PC-3 (cell line): Measurements from ENCODE around the gene FLAD1. TPM values are rescaled to one million over a fixed set of nuclear protein-coding genes. Genes with fewer than 3 reads are reported as not detected.
A peak's percentile ranks its signal among the peaks of the same experiment; 100 is the strongest.

Experiments used
- ATAC-seq: fragments of 200-7000 bp; cut with Tn5 transposase; 2 replicates; pipeline ENCODE4 v1.9.1; 2020; ENCODE audit warnings: mild to moderate bottlenecking, moderate library complexity
- BruUV-seq: library from RNA; stranded (reverse); fragments of 400-500 nt; replicated peaks from 2 replicates; lab custom pipeline; 2021; lab: Mats Ljungman, UMichigan
- CTCF ChIA-PET: fragments of 300-600 bp; sonication (Branson Sonifier 250); formaldehyde crosslinking; loops from one replicate; lab custom pipeline; 2022; ENCODE audit warnings: antibody characterized with exemption; lab: Charles Lee
- POLR2A ChIA-PET: fragments of 300-600 bp; sonication (Branson Sonifier 250); formaldehyde crosslinking; loops from one replicate; lab custom pipeline; 2022; ENCODE audit warnings: antibody characterized with exemption; ENCODE audit not compliant: unreplicated experiment; lab: Charles Lee
- DNase-seq: peaks from one replicate; pipeline ENCODE4 v3.0.0-alpha.2; 2015
- H2AFZ ChIP-seq: fragments of 300-600 bp; sonication (generic); 2 replicates; pipeline ENCODE4 v1.6.0; 2016; ENCODE audit warnings: antibody characterized with exemption, low read length
- H3F3A ChIP-seq: fragments of 300-600 bp; sonication (generic); one replicate; pipeline ENCODE4 v1.6.0; 2017; ENCODE audit warnings: antibody characterized with exemption, low read length, control low read depth, mild to moderate bottlenecking; ENCODE audit not compliant: unreplicated experiment
- H3K27ac ChIP-seq: fragments of 300-600 bp; sonication (generic); 2 replicates; pipeline ENCODE4 v1.5.1; 2016; ENCODE audit warnings: mild to moderate bottlenecking, low read length
- H3K27me3 ChIP-seq: fragments of 300-600 bp; sonication (generic); 2 replicates; pipeline ENCODE4 v1.6.1; 2016; ENCODE audit warnings: low read length, mixed read lengths
- H3K36me3 ChIP-seq: fragments of 300-600 bp; sonication (generic); 2 replicates; pipeline ENCODE4 v1.6.1; 2016; ENCODE audit warnings: low read depth, mixed run types, low read length, mixed read lengths
- H3K4me1 ChIP-seq: fragments of 300-600 bp; sonication (generic); 2 replicates; pipeline ENCODE4 v1.5.1; 2016; ENCODE audit warnings: low read length; ENCODE audit not compliant: insufficient read depth
- H3K4me2 ChIP-seq: fragments of 300-600 bp; sonication (generic); 2 replicates; pipeline ENCODE4 v1.6.0; 2016; ENCODE audit warnings: low read length
- H3K4me3 ChIP-seq: fragments of 300-600 bp; sonication (generic); 2 replicates; pipeline ENCODE4 v1.5.1; 2016; ENCODE audit warnings: mild to moderate bottlenecking, low read length, mixed read lengths
- H3K79me2 ChIP-seq: fragments of 300-600 bp; sonication (generic); 2 replicates; pipeline ENCODE4 v1.6.1; 2017; ENCODE audit warnings: low read length, mixed read lengths
- H3K9ac ChIP-seq: fragments of 300-600 bp; sonication (generic); 2 replicates; pipeline ENCODE4 v1.6.0; 2016; ENCODE audit warnings: mild to moderate bottlenecking, low read length
- H3K9me2 ChIP-seq: fragments of 300-600 bp; sonication (generic); replicated peaks from 2 replicates; pipeline ENCODE4 v1.6.1; 2016; ENCODE audit warnings: mixed run types, low read length, mixed read lengths
- H3K9me3 ChIP-seq: fragments of 300-600 bp; sonication (generic); 2 replicates; pipeline ENCODE4 v1.6.1; 2016; ENCODE audit warnings: low read length, mixed read lengths
- H4K20me1 ChIP-seq: fragments of 300-600 bp; sonication (generic); 2 replicates; pipeline ENCODE4 v1.6.1; 2016; ENCODE audit warnings: low read length, mixed read lengths
- EZH2phosphoT487 ChIP-seq: fragments of 300-600 bp; sonication (generic); IDR thresholded peaks from 2 replicates; pipeline ENCODE4 v1.6.1; 2018; ENCODE audit warnings: mild to moderate bottlenecking, antibody characterized with exemption, low read length, borderline replicate concordance
- intact Hi-C: fragments of 100-400 bp; cut with micrococcal nuclease; formaldehyde crosslinking; loops from 2 replicates; pipeline ENCODE4 v1.9.0; 2023
- total RNA-seq: library from RNA; depleted of rRNA; stranded (reverse); fragments of >200 nt; gene quantifications from 2 replicates; pipeline ENCODE4 v1.2.3, GENCODE V29; 2014
- TF ChIP-seq, protein P1 (sequence below): fragments of 300-600 bp; sonication (generic); conservative IDR thresholded peaks from 2 replicates; pipeline ENCODE4 v1.5.1; 2017; ENCODE audit warnings: antibody characterized with exemption, low read depth, mild to moderate bottlenecking, low read length

FLAD1 gene
- total RNA-seq, 1 experiment from 2014 or later, result 84.0 TPM

DNA sequence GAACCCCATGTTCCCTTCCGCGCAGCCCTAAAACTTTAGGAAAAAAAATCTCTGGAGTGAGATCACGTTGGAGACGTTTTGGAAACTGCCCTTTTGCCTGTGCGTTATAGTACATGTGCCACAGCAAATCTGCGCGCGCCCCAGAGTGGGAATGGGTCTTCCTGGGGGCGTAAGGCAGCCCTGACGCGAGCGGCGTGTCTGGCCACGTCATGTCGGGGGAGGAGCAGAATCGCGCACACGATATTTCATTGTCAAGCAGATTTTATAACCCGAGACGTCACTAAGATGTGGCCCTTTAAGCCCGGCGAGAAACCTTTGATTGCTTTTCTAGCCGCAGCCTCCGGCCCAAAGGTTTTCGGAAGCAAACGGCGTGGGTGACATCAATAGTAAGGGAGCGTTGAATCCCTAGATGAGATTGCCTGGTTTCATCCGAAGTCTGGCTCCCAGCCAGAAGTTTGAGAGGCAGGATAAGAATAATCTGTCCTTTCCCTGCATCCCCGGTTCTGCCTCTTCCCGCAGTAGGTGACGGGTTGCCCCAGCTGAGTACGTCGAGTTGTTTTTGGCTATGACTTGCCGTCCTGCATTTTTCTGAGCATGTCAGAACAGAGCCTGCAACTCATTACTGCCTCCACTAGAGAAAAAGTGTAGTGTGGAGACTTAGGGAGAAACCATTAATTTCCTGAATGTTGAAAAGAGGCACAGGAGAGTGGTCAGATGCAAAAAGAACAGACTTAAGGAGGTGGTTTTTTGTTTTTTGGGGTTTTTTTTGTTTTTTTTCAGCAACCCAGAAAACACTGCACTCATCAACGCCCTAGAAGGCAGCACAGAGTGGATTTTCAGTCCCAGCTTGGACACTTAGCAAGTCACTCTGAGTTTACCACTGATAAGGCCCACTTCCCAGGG lies 45.8 kb upstream of the FLAD1 start:
- Histone ChIP-seq H3K4me1 (peaks cover 39% of the 10 kb centered on the region), H3K4me2 (peak overlapping the region; percentile 83), H3K79me2 (peaks cover 15% of the 10 kb centered on the region), H4K20me1 (no peaks in the 10 kb centered on the region), H3K27ac (peak overlapping the region; percentile 93), H3K36me3 (no peaks in the 10 kb centered on the region), H3K4me3 (peak overlapping the region; percentile 67), H2AFZ (peak overlapping the region; percentile 85), H3F3A (peaks cover 7% of the 10 kb centered on the region), H3K9me3 (no peaks in the 10 kb centered on the region), H3K9me2 (no peaks in the 10 kb centered on the region), H3K9ac (peak overlapping the region; percentile 91), H3K27me3 (no peaks in the 10 kb centered on the region)
- BruUV-seq, result TSS peak; percentile 97
- intact Hi-C loops, result loop anchor here (1.0 to 5.0 kb wide), 5 partner anchors 31 to 379 kb away; partner anchors contain the start of genes ADAR, CKS1B and UBE2Q1
- ChIA-PET CTCF (interaction anchor here (1.0 kb wide), 1 partner anchor 80 kb away, joined by 3 read pairs; no protein-coding TSS in a partner anchor), POLR2A (interaction anchor here (0.5 to 0.6 kb wide), 2 partner anchors 34 to 62 kb away, joined by 4 to 9 read pairs; no protein-coding TSS in a partner anchor)
- ATAC-seq, result peak; percentile 68
- TF ChIP-seq, protein P1, sequence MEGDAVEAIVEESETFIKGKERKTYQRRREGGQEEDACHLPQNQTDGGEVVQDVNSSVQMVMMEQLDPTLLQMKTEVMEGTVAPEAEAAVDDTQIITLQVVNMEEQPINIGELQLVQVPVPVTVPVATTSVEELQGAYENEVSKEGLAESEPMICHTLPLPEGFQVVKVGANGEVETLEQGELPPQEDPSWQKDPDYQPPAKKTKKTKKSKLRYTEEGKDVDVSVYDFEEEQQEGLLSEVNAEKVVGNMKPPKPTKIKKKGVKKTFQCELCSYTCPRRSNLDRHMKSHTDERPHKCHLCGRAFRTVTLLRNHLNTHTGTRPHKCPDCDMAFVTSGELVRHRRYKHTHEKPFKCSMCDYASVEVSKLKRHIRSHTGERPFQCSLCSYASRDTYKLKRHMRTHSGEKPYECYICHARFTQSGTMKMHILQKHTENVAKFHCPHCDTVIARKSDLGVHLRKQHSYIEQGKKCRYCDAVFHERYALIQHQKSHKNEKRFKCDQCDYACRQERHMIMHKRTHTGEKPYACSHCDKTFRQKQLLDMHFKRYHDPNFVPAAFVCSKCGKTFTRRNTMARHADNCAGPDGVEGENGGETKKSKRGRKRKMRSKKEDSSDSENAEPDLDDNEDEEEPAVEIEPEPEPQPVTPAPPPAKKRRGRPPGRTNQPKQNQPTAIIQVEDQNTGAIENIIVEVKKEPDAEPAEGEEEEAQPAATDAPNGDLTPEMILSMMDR, result peak; percentile 48; the same call in 1 of the 2 replicates
- no peak for TF ChIP-seq EZH2phosphoT487
- DNase-seq, result peak; percentile 96

DNA sequence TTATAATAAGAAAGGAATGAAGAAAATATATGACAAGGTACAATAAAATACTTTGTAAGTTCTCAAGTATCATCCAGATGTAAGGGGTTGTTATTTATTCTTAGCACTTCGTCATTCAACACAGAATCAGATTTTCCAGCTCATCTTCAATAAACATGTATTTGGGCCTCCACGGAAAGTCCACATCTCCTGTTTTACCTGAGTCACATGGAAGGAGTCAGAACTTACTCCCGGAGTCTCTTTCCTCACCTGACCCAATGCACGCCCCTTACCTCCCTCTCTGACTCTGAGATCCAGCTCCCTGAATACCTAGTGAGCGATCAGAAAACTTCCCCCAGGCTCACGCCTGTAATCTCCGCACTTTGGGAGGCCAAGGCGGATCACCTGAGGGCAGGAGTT lies 45.2 kb upstream of the FLAD1 start:
- peak overlapping the region; percentile 91 for H3K9ac ChIP-seq
- POLR2A ChIA-PET, result interaction anchor here (0.5 kb wide), 1 partner anchor 34 kb away, joined by 4 read pairs; no protein-coding TSS in a partner anchor

More for the DNA sequence above, 45.2 kb upstream of the FLAD1 start:
- H3K79me2 ChIP-seq, result peaks cover 15% of the 10 kb centered on the region
- DNase-seq, result peak; percentile 53
- no peaks in the 10 kb centered on the region for H4K20me1 ChIP-seq
- ATAC-seq, result no peak
- H3K4me2 ChIP-seq, result peak overlapping the region; percentile 83
- H2AFZ ChIP-seq, result peak overlapping the region; percentile 85
- H3K27ac ChIP-seq, result peak overlapping the region; percentile 93
- CTCF ChIA-PET, result no interaction called here
- H3K27me3 ChIP-seq, result no peaks in the 10 kb centered on the region
- TF ChIP-seq, protein P1, result no peak
- TF ChIP-seq EZH2phosphoT487, result no peak
- peaks cover 4% of the 10 kb centered on the region for H3F3A ChIP-seq
- intact Hi-C loops, result loop anchor here (1.0 to 5.0 kb wide), 5 partner anchors 31 to 379 kb away; partner anchors contain the start of genes ADAR, CKS1B and UBE2Q1
- no peaks in the 10 kb centered on the region for H3K9me3 ChIP-seq
- H3K4me3 ChIP-seq, result peak overlapping the region; percentile 67
- peaks cover 33% of the 10 kb centered on the region for H3K4me1 ChIP-seq
- BruUV-seq, result no TSS peak
- no peaks in the 10 kb centered on the region for H3K36me3 ChIP-seq
- H3K9me2 ChIP-seq, result no peaks in the 10 kb centered on the region
